Retinal pigment epithelial cell (primary cell): ENCODE data around the gene ZNF598.

Experiments used
- DNase-seq: peaks from one replicate; pipeline ENCODE4 v3.0.0-alpha.2; 2010; ENCODE audit warnings: low read depth
- H3K4me3 ChIP-seq: 2 replicates; pipeline ENCODE4 v1.5.1; 2011; ENCODE audit warnings: mild to moderate bottlenecking, low read length, control low read depth, moderate library complexity
- CTCF ChIP-seq: conservative IDR thresholded peaks from 2 replicates; pipeline ENCODE4 v1.5.1; 2011; ENCODE audit warnings: low read depth, low read length, control low read depth, inconsistent platforms

Gene ZNF598

GRCh38 chr16:1985466-1986150 is 24.0 kb downstream of the ZNF598 start:
- no peak for TF ChIP-seq CTCF
- no peak overlapping the region for H3K4me3 ChIP-seq
- no peak for DNase-seq

- TF ChIP-seq CTCF, result no peak
- H3K4me3 ChIP-seq, result peak overlapping the region; percentile 69
- no peak for DNase-seq
Measured at GRCh38 chr16:1984347-1985225, 25.0 kb downstream of the ZNF598 start.

GRCh38 chr16:1983544-1984346 is 25.9 kb downstream of the ZNF598 start, which contains the start of gene GFER:
TSS of gene GFER (plus strand) at chr16:1984193. CDS start at chr16:1984219, 26 bp downstream.
- H3K4me3 ChIP-seq, result peak within 1 kb of the TSS; percentile 69
- peak; percentile 68 for DNase-seq
- TF ChIP-seq CTCF, result peak; percentile 38

- peak overlapping the region; percentile 53 for H3K4me3 ChIP-seq
- no peak for DNase-seq
- no peak for TF ChIP-seq CTCF
Measured at GRCh38 chr16:1982991-1983543, 26.6 kb downstream of the ZNF598 start.

- no peak for DNase-seq
- no peak overlapping the region for H3K4me3 ChIP-seq
- no peak for TF ChIP-seq CTCF
Measured at GRCh38 chr16:1982013-1982433, 27.6 kb downstream of the ZNF598 start.

GRCh38 chr16:1981398-1981836 is 28.2 kb downstream of the ZNF598 start, which contains the start of gene NOXO1:
TSS of gene NOXO1 (minus strand) at chr16:1981469. CDS start at chr16:1981179, 290 bp downstream.
- no peak within 1 kb of the TSS for H3K4me3 ChIP-seq
- DNase-seq, result no peak
- no peak for TF ChIP-seq CTCF
